ENCODE results near the gene LRRC4B. TPM values are rescaled to one million over a fixed set of nuclear protein-coding genes. Genes with fewer than 3 reads are reported as not detected.

LRRC4B gene
- total RNA-seq, 1 experiment from 2014 or later, result 3.8 TPM

DNA sequence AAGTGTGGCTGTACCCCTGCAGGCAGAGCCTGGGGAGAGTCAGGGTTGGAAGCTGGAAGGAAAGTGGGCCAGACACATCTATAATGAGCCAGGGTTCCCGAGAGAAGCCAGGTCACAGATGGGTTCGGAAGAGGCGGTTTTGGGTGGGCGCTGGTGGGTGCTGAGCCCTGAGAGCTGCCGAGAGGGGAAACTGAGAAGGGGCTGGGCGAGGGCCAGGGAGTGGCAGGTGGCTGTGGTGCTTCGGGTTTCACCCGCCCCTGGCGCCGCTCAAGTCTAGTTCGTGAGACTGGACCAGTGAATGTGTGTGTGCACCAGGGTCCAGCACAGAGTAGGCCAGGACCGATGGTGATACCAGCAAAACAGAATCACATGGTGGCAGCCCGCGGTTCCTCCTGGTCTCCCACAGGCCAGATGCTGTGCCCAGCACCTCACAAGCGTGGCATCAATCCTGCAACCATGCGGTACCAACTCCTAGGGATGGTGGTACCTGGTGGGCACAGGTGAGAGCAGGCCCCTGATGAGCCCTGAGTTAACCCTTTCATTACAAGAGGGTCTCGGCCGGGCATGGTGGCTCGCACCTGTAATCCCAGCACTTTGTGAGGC is 1.8 kb upstream of the LRRC4B start:
- H3K56ac ChIP-seq (ENCODE audit: insufficient read length, low read depth, low read length), result no peak overlapping the region
- peaks cover 9% of the 10 kb centered on the region for H3K23me2 ChIP-seq (ENCODE audit: insufficient read length, low read depth, low read length, poor library complexity, severe bottlenecking)
- no peak overlapping the region for H3K23ac ChIP-seq (ENCODE audit: insufficient read length, low read depth, low read length)
- no peak overlapping the region for H2BK120ac ChIP-seq (ENCODE audit: low read depth, low read length, poor library complexity, severe bottlenecking)
- H3K36me3 Mint-ChIP-seq (ENCODE audit: insufficient read depth in 1 of 3, low read depth in 3 of 3), result no peaks in the 10 kb centered on the region; a peak in 1 of 7 replicates
- peaks cover 71% of the 10 kb centered on the region for H3K27me3 Mint-ChIP-seq (ENCODE audit: low read depth)
- H2BK20ac ChIP-seq (ENCODE audit: low read depth, low read length, poor library complexity, severe bottlenecking), result no peak overlapping the region
- H4K91ac ChIP-seq (ENCODE audit: insufficient read length, low read depth, low read length), result no peak overlapping the region
- H3K9ac ChIP-seq (ENCODE audit: extremely low read depth, insufficient read length, low read length), result no peak overlapping the region
- no peak overlapping the region for H3T11ph ChIP-seq (ENCODE audit: low read length)
- no peaks in the 10 kb centered on the region for H3K79me1 ChIP-seq (ENCODE audit: insufficient read depth, low read depth, low read length, poor library complexity, severe bottlenecking)
- H3K14ac ChIP-seq (ENCODE audit: insufficient read depth, low read length), result no peak overlapping the region
- H3K27ac ChIP-seq (ENCODE audit: insufficient read length, low read depth, low read length), result no peak overlapping the region
- peaks cover 0 to 3% of the 10 kb centered on the region in 2 experiments; a peak in 3 of 5 replicates for H3K9me3 Mint-ChIP-seq
- H2BK12ac ChIP-seq (ENCODE audit: insufficient read length, low read depth, low read length), result no peak overlapping the region
- H3K4me2 ChIP-seq (ENCODE audit: insufficient read depth, insufficient read length, low read length), result no peak overlapping the region
- H3K27me3 ChIP-seq (ENCODE audit: insufficient read depth, low read length), result peaks cover 15% of the 10 kb centered on the region; the same call in 1 of the 2 replicates
- no peak overlapping the region for H2AK5ac ChIP-seq (ENCODE audit: insufficient read length, low read length)
- H4K8ac ChIP-seq (replicated peaks; ENCODE audit: insufficient read length, low read depth, low read length), result no peak overlapping the region
- DNase-seq, result no peak
- H3K4ac ChIP-seq (ENCODE audit: low read depth, low read length), result no peak overlapping the region
- H3K4me3 Mint-ChIP-seq, result no peak overlapping the region; a peak in 2 of 5 replicates
- H3K4me1 ChIP-seq (ENCODE audit: insufficient read depth, low read length), result no peaks in the 10 kb centered on the region
- TF ChIP-seq, protein P1, sequence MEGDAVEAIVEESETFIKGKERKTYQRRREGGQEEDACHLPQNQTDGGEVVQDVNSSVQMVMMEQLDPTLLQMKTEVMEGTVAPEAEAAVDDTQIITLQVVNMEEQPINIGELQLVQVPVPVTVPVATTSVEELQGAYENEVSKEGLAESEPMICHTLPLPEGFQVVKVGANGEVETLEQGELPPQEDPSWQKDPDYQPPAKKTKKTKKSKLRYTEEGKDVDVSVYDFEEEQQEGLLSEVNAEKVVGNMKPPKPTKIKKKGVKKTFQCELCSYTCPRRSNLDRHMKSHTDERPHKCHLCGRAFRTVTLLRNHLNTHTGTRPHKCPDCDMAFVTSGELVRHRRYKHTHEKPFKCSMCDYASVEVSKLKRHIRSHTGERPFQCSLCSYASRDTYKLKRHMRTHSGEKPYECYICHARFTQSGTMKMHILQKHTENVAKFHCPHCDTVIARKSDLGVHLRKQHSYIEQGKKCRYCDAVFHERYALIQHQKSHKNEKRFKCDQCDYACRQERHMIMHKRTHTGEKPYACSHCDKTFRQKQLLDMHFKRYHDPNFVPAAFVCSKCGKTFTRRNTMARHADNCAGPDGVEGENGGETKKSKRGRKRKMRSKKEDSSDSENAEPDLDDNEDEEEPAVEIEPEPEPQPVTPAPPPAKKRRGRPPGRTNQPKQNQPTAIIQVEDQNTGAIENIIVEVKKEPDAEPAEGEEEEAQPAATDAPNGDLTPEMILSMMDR (conservative IDR thresholded peaks at IDR 0.05), result no peak
- H2BK15ac ChIP-seq (ENCODE audit: low read depth, low read length), result no peak overlapping the region
- H3K9me3 ChIP-seq (ENCODE audit: control insufficient read depth, low read depth, low read length), result no peaks in the 10 kb centered on the region
- no CpG with 5 or more reads among the region's 19 CpGs for WGBS (ENCODE audit: extremely low coverage, insufficient read length, low lambda C conversion rate)
- peaks cover 2% of the 10 kb centered on the region for H4K20me1 ChIP-seq (ENCODE audit: control insufficient read depth, insufficient read depth, insufficient read length)
- no peak overlapping the region for H4K5ac ChIP-seq (ENCODE audit: insufficient read length, low read depth, low read length)
- no peak overlapping the region for H3K18ac ChIP-seq (ENCODE audit: insufficient read length, low read depth, low read length)
- H3K27ac Mint-ChIP-seq, result no peak overlapping the region
- no peak overlapping the region for H2BK5ac ChIP-seq (ENCODE audit: insufficient read length, low read length)
- H2AFZ ChIP-seq (ENCODE audit: low read length), result no peak overlapping the region
- H3K79me2 ChIP-seq (ENCODE audit: insufficient read depth, low read length), result no peaks in the 10 kb centered on the region
- H3K4me1 Mint-ChIP-seq, result peaks cover 16 to 30% of the 10 kb centered on the region in 2 experiments
